Hepatocyte (in vitro differentiated cells): ENCODE results near the gene GNPTAB.

Experiments used
- CTCF ChIP-seq: fragments of 200-600 bp; sonication (generic); IDR thresholded peaks from 2 replicates; pipeline ENCODE4 v1.5.1; 2016; ENCODE audit warnings: antibody characterized with exemption, mild to moderate bottlenecking; ENCODE audit not compliant: poor library complexity
- EZH2 ChIP-seq: fragments of 200-600 bp; sonication (generic); IDR thresholded peaks from 2 replicates; pipeline ENCODE4 v1.6.1; 2016; ENCODE audit warnings: antibody characterized with exemption, mild to moderate bottlenecking, borderline replicate concordance

DNA sequence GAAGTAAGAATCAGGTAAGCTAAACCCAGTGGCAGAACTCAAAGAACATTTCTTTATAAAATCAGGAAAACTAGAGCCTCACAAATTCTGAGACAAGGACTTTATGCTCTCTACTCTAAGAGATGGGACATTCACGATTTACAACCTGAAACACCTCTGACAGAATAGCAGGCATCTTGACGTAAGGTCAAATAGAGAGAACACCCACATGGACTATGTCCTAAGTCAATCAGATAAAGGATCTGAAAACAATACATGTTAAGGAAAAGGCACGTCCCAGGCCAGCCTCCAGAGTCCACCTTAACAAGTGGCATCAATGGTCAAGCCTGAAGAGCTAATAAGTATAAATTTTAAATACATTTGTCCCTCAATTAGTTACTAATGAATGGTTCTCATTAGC, 51.6 kb downstream of the GNPTAB start:
- TF ChIP-seq CTCF = no peak
- TF ChIP-seq EZH2 = no peak
